HCT116 (cell line): Measurements from ENCODE around the gene AHI1.

Experiments
- TF ChIP-seq, protein P1 (sequence below), 3 experiments: fragments of 200-600 bp in 1 of 3; sonication (generic) in 1 of 3; IDR thresholded peaks in 2 of 3; conservative IDR thresholded peaks in 1 of 3; 2 replicates each; pipeline ENCODE4 v1.5.1; 2012 to 2017; ENCODE audit warnings: low read depth in 2 of 3, low read length in 2 of 3, antibody characterized with exemption in 1 of 3, borderline replicate concordance in 1 of 3, control low read depth in 1 of 3, mild to moderate bottlenecking in 1 of 3, mixed read lengths in 1 of 3, mixed run types in 1 of 3, moderate library complexity in 1 of 3; ENCODE audit not compliant: insufficient read depth in 1 of 3
- TF ChIP-seq, protein P2 (sequence below): IDR thresholded peaks from 2 replicates; pipeline ENCODE4 v1.6.1; 2012

- TF ChIP-seq, protein P1, sequence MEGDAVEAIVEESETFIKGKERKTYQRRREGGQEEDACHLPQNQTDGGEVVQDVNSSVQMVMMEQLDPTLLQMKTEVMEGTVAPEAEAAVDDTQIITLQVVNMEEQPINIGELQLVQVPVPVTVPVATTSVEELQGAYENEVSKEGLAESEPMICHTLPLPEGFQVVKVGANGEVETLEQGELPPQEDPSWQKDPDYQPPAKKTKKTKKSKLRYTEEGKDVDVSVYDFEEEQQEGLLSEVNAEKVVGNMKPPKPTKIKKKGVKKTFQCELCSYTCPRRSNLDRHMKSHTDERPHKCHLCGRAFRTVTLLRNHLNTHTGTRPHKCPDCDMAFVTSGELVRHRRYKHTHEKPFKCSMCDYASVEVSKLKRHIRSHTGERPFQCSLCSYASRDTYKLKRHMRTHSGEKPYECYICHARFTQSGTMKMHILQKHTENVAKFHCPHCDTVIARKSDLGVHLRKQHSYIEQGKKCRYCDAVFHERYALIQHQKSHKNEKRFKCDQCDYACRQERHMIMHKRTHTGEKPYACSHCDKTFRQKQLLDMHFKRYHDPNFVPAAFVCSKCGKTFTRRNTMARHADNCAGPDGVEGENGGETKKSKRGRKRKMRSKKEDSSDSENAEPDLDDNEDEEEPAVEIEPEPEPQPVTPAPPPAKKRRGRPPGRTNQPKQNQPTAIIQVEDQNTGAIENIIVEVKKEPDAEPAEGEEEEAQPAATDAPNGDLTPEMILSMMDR (IDR thresholded peaks at IDR 0.05 in 2 of 3, conservative IDR thresholded peaks at IDR 0.05 in 1 of 3; ENCODE audit: borderline replicate concordance in 1 of 3, insufficient read depth in 1 of 3, low read depth in 2 of 3, low read length in 2 of 3): peak in 2 of 3 experiments; percentile 34 to 44; a peak in 3 of 6 replicates
- TF ChIP-seq, protein P2, sequence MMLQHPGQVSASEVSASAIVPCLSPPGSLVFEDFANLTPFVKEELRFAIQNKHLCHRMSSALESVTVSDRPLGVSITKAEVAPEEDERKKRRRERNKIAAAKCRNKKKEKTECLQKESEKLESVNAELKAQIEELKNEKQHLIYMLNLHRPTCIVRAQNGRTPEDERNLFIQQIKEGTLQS: no peak
These were observed 86.2 kb downstream of the AHI1 start for GRCh38 chr6:135411339-135411738.
